ENCODE data around the gene PTPRN2.

GRCh38 chr7:158085741-158086695, 501.6 kb downstream of the PTPRN2 start:
- TF ChIP-seq EZH2 (IDR thresholded peaks at IDR 0.05; ENCODE audit: borderline replicate concordance, low read depth, low read length) (no peak), RAD51 (IDR thresholded peaks at IDR 0.05; ENCODE audit: borderline replicate concordance, low read depth) (no peak), SMAD1 (IDR thresholded peaks at IDR 0.05; ENCODE audit: low read depth, low read length, partially characterized antibody) (no peak), ZNF699 (CRISPR knock-in tag; IDR thresholded peaks at IDR 0.05; ENCODE audit: insufficient replicate concordance) (no peak), SMAD4 (CRISPR knock-in tag; conservative IDR thresholded peaks at IDR 0.05) (no peak)
